Stimulated activated CD8-positive, alpha-beta memory T cell treated with anti-CD3 and anti-CD28 coated beads, Interleukin-7, amount 100 ng/mL, for 48 hours (primary cell): ENCODE measurements around the gene SMOC2.
"Not testable (repeated sequence)": the region's sequence is repeated elsewhere in the genome, so short reads cannot be mapped to it uniquely, and the experiment has no call there.

Experiments used
- DNase-seq, 2 donors: peaks; one replicate each; pipeline ENCODE4 v3.0.0-alpha.2; 2020; ENCODE audit warnings: low read depth in 1 of 2; ENCODE audit errors: extremely low read depth in 1 of 2

The SMOC2 gene

GRCh38 chr6:168563656-168564055, 122.7 kb downstream of the SMOC2 start:
- no peak for DNase-seq

- no peak for DNase-seq
Measured at GRCh38 chr6:168565112-168565511, 124.1 kb downstream of the SMOC2 start.

- DNase-seq = no peak
Measured at GRCh38 chr6:168570211-168570610, 129.2 kb downstream of the SMOC2 start.

GRCh38 chr6:168571268-168571667, 130.3 kb downstream of the SMOC2 start:
- no peak for DNase-seq

- DNase-seq = not testable (repeated sequence)
Measured at GRCh38 chr6:168573276-168573835, 132.4 kb downstream of the SMOC2 start.

- DNase-seq = no peak
Measured at GRCh38 chr6:168574075-168574698, 133.2 kb downstream of the SMOC2 start.

- DNase-seq = no peak
Measured at GRCh38 chr6:168574699-168575195, 133.8 kb downstream of the SMOC2 start.

GRCh38 chr6:168575346-168576098, 134.5 kb downstream of the SMOC2 start:
- no peak for DNase-seq

GRCh38 chr6:168576388-168576787, 135.4 kb downstream of the SMOC2 start:
- no peak for DNase-seq

- DNase-seq = no peak
Measured at GRCh38 chr6:168577496-168577895, 136.5 kb downstream of the SMOC2 start.

- DNase-seq = no peak
Measured at GRCh38 chr6:168578036-168578435, 137.1 kb downstream of the SMOC2 start.

- no peak for DNase-seq
Measured at GRCh38 chr6:168581236-168581635, 140.3 kb downstream of the SMOC2 start.

GRCh38 chr6:168581706-168582105, 140.7 kb downstream of the SMOC2 start:
- no peak for DNase-seq

- no peak for DNase-seq
Measured at GRCh38 chr6:168582571-168582981, 141.6 kb downstream of the SMOC2 start.

GRCh38 chr6:168583126-168583525, 142.1 kb downstream of the SMOC2 start:
- no peak for DNase-seq

GRCh38 chr6:168583821-168584220, 142.8 kb downstream of the SMOC2 start:
- no peak for DNase-seq

GRCh38 chr6:168584249-168584648, 143.3 kb downstream of the SMOC2 start:
- no peak for DNase-seq

GRCh38 chr6:168584671-168585070, 143.7 kb downstream of the SMOC2 start:
- no peak for DNase-seq

- no peak for DNase-seq
Measured at GRCh38 chr6:168585441-168585840, 144.5 kb downstream of the SMOC2 start.

- no peak for DNase-seq
Measured at GRCh38 chr6:168589275-168589674, 148.3 kb downstream of the SMOC2 start.

GRCh38 chr6:168590406-168590805, 149.4 kb downstream of the SMOC2 start:
- DNase-seq = no peak

- DNase-seq = no peak
Measured at GRCh38 chr6:168596344-168596743, 155.4 kb downstream of the SMOC2 start.
